SK-N-MC (cell line): ENCODE results near the gene SLC4A1AP.

Source experiments
- EZH2 ChIP-seq: fragments of 200-600 bp; sonication (generic); IDR thresholded peaks from one replicate; pipeline ENCODE4 v1.6.1; 2017; ENCODE audit warnings: antibody characterized with exemption
- FOXP2 ChIP-seq: optimal IDR thresholded peaks from 2 replicates; pipeline ENCODE3; 2011; ENCODE audit warnings: mild to moderate bottlenecking, moderate library complexity; ENCODE audit not compliant: insufficient read depth; ENCODE audit errors: extremely low read length, control extremely low read depth
- POLR2AphosphoS5 ChIP-seq: IDR thresholded peaks from 2 replicates; pipeline ENCODE4 v1.6.1; 2012; ENCODE audit warnings: mild to moderate bottlenecking, low read depth, low read length, borderline replicate concordance

GRCh38 chr2:27742571-27742970 lies 78.9 kb downstream of the SLC4A1AP start:
- TF ChIP-seq POLR2AphosphoS5 (no peak), EZH2 (no peak), FOXP2 (no peak)
